Osteoblast (primary cell): ENCODE data around the gene RNFT2. TPM values are rescaled to one million over a fixed set of nuclear protein-coding genes. Genes with fewer than 3 reads are reported as not detected.
"Not testable (repeated sequence)": the region's sequence is repeated elsewhere in the genome, so short reads cannot be mapped to it uniquely, and the experiment has no call there.

Experiments used
- DNase-seq: peaks from one replicate; pipeline ENCODE4 v3.0.0; 2011; ENCODE audit warnings: low spot score, mixed read lengths; ENCODE audit not compliant: insufficient read length; ENCODE audit errors: missing footprints
- H2AFZ ChIP-seq: 2 replicates; pipeline ENCODE4 v1.6.0; 2011; ENCODE audit warnings: mild to moderate bottlenecking, low read length
- H3K27ac ChIP-seq: 2 replicates; pipeline ENCODE4 v1.5.1; 2011; ENCODE audit warnings: mild to moderate bottlenecking, low read depth, low read length, moderate library complexity
- H3K27me3 ChIP-seq: 2 replicates; pipeline ENCODE4 v1.6.0; 2012; ENCODE audit warnings: mild to moderate bottlenecking, control low read depth, inconsistent platforms, low read length, moderate library complexity; ENCODE audit not compliant: insufficient read depth
- H3K36me3 ChIP-seq: 2 replicates; pipeline ENCODE4 v1.5.1; 2011; ENCODE audit warnings: mild to moderate bottlenecking, low read length, control low read depth, moderate library complexity; ENCODE audit not compliant: insufficient read depth
- H3K4me1 ChIP-seq: 2 replicates; pipeline ENCODE4 v1.5.1; 2011; ENCODE audit warnings: mild to moderate bottlenecking, low read length, control low read depth, moderate library complexity; ENCODE audit not compliant: insufficient read depth
- H3K4me2 ChIP-seq: 2 replicates; pipeline ENCODE4 v1.6.0; 2011; ENCODE audit warnings: mild to moderate bottlenecking, low read length; ENCODE audit not compliant: insufficient read depth
- H3K4me3 ChIP-seq: fragments of 200-600 bp; sonication (generic); 3 replicates; pipeline ENCODE4 v1.5.1; 2012; ENCODE audit warnings: mild to moderate bottlenecking, low read length, inconsistent platforms; ENCODE audit not compliant: insufficient read depth
- H3K79me2 ChIP-seq: 2 replicates; pipeline ENCODE4 v1.6.0; 2012; ENCODE audit warnings: mild to moderate bottlenecking, low read length, control low read depth, inconsistent platforms; ENCODE audit not compliant: insufficient read depth
- H3K9me3 ChIP-seq: 2 replicates; pipeline ENCODE4 v1.5.1; 2011; ENCODE audit warnings: low read depth, low read length, control low read depth
- H4K20me1 ChIP-seq: 2 replicates; pipeline ENCODE4 v1.6.0; 2012; ENCODE audit warnings: mild to moderate bottlenecking, low read length, control low read depth; ENCODE audit not compliant: insufficient read depth
- CTCF ChIP-seq: IDR thresholded peaks from 2 replicates; pipeline ENCODE4 v1.5.1; 2011; ENCODE audit warnings: mild to moderate bottlenecking, low read depth, low read length, moderate library complexity; ENCODE audit errors: extremely low read depth
- total RNA-seq: library from RNA; depleted of rRNA; stranded (reverse); fragments of >200 nt; gene quantifications from 2 replicates; pipeline ENCODE4 v1.2.3, GENCODE V29; 2012

Gene RNFT2
- total RNA-seq, 1 donor: 3.3 TPM

- TF ChIP-seq CTCF: no peak
- Histone ChIP-seq H3K27me3 (no peaks in the 10 kb centered on the region), H3K27ac (peak overlapping the region; percentile 51)
These were observed 947 bp upstream of the RNFT2 start for GRCh38 chr12:116736962-116737773.

GRCh38 chr12:116739381-116739887, 1.3 kb downstream of the RNFT2 start:
- Histone ChIP-seq H3K79me2 (peaks cover 28% of the 10 kb centered on the region), H3K4me3 (no peak overlapping the region), H2AFZ (no peak overlapping the region), H3K9me3 (no peaks in the 10 kb centered on the region), H4K20me1 (peaks cover 2% of the 10 kb centered on the region), H3K36me3 (no peaks in the 10 kb centered on the region), H3K4me1 (peaks cover 16% of the 10 kb centered on the region), H3K27ac (no peak overlapping the region), H3K4me2 (no peak overlapping the region), H3K27me3 (no peaks in the 10 kb centered on the region)
- no peak for TF ChIP-seq CTCF
- peak; percentile 90 for DNase-seq

More at GRCh38 chr12:116736962-116737773, 947 bp upstream of the RNFT2 start:
- Histone ChIP-seq H3K4me2 (peak overlapping the region; percentile 97), H3K4me3 (peak overlapping the region; percentile 91), H3K4me1 (peaks cover 16% of the 10 kb centered on the region), H3K9me3 (no peaks in the 10 kb centered on the region), H4K20me1 (peaks cover 12% of the 10 kb centered on the region), H3K36me3 (peaks cover 8% of the 10 kb centered on the region), H3K79me2 (peaks cover 43% of the 10 kb centered on the region), H2AFZ (peak overlapping the region; percentile 93)
- DNase-seq: peak; percentile 17

GRCh38 chr12:116742787-116743186, 4.7 kb downstream of the RNFT2 start:
- H3K36me3 ChIP-seq, H3K4me1 ChIP-seq, H3K4me2 ChIP-seq, H4K20me1 ChIP-seq, H3K4me3 ChIP-seq, DNase-seq, H3K9me3 ChIP-seq, H3K27ac ChIP-seq, H3K27me3 ChIP-seq, H2AFZ ChIP-seq, H3K79me2 ChIP-seq: not testable (repeated sequence)

- Histone ChIP-seq H4K20me1 (no peaks in the 10 kb centered on the region), H3K4me1 (no peaks in the 10 kb centered on the region)
These were observed 6.7 kb downstream of the RNFT2 start for GRCh38 chr12:116744766-116745165.

More at GRCh38 chr12:116744766-116745165, 6.7 kb downstream of the RNFT2 start:
- no peak overlapping the region for H2AFZ ChIP-seq
- no peaks in the 10 kb centered on the region for H3K36me3 ChIP-seq
- H3K4me3 ChIP-seq: no peak overlapping the region
- no peak overlapping the region for H3K27ac ChIP-seq
- no peak overlapping the region for H3K4me2 ChIP-seq
- H3K27me3 ChIP-seq: no peaks in the 10 kb centered on the region
- no peaks in the 10 kb centered on the region for H3K9me3 ChIP-seq
- H3K79me2 ChIP-seq: no peaks in the 10 kb centered on the region
- no peak for TF ChIP-seq CTCF
- peak; percentile 58 for DNase-seq
